ENCODE results near the gene OGA. TPM values are rescaled to one million over a fixed set of nuclear protein-coding genes. Genes with fewer than 3 reads are reported as not detected.

OGA gene
- total RNA-seq, 1 donor from 2014 or later, result 48.4 TPM

DNA sequence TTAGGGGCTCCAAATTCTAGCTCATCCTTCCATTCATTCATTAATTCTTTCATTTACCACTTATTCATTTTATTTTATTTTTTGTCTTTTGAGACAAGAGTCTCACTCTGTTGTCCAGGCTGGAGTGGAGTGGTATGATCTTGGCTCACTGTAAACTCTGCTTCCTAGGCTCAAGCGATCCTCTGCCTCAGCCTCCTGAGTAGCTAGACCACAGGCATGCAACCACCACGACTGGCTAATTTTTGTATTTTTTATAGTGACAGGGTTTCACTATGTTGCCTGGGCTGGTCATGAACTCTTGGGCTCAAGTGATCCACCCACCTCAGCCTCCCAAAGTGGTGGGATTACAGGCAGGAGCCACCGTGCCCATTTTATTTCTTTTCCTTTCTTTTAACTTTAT lies 74.0 kb downstream of the OGA start:
- TF ChIP-seq, protein P1, sequence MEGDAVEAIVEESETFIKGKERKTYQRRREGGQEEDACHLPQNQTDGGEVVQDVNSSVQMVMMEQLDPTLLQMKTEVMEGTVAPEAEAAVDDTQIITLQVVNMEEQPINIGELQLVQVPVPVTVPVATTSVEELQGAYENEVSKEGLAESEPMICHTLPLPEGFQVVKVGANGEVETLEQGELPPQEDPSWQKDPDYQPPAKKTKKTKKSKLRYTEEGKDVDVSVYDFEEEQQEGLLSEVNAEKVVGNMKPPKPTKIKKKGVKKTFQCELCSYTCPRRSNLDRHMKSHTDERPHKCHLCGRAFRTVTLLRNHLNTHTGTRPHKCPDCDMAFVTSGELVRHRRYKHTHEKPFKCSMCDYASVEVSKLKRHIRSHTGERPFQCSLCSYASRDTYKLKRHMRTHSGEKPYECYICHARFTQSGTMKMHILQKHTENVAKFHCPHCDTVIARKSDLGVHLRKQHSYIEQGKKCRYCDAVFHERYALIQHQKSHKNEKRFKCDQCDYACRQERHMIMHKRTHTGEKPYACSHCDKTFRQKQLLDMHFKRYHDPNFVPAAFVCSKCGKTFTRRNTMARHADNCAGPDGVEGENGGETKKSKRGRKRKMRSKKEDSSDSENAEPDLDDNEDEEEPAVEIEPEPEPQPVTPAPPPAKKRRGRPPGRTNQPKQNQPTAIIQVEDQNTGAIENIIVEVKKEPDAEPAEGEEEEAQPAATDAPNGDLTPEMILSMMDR (conservative IDR thresholded peaks at IDR 0.05; ENCODE audit: low read depth, low read length), result no peak
- H3K4me3 ChIP-seq (ENCODE audit: low read depth, low read length), result no peak overlapping the region
- DNase-seq (ENCODE audit: low read depth), result no peak

DNA sequence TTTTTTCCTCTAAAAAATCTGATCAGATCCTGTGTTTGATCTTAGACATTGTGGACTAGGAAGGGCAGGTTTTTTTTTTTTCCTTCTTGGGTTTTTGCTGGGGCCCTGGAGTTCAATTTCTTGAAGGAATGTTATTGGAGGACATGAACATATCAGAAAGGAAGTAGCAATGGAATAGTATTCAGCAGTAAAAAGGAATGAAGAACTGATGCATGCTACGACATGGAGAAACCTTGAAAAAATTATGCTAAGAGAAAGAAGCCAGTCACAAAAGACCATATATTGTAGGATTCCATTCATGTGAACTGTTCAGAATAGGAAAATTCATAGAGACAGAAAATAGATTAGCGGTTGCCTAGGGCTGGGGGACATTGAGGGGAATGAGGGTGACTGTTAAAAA lies 76.3 kb downstream of the OGA start:
- no peak for DNase-seq (ENCODE audit: low read depth)
- TF ChIP-seq, protein P1 (conservative IDR thresholded peaks at IDR 0.05; ENCODE audit: low read depth, low read length), result no peak
- H3K4me3 ChIP-seq (ENCODE audit: low read depth, low read length), result no peak overlapping the region

DNA sequence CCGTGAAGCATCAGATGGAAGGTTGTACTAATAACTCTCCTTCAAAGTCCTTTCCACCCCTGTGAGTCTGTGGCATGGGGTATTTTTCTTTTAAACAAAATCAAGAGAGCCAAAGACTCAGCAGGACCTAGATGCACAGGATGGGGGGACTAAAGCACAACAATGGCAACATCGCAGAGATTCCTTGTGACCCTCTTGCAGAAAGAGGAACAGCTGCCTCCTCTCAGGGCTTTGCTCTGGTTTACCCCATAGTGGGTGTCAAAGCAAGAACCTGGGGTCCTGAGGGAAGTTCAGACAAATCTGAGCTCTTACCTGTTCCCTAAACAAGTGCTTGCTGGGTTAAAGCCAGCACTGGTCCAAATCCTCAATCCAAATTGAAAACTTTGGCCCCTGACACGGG lies 81.6 kb downstream of the OGA start:
- DNase-seq (ENCODE audit: low read depth), result no peak
- TF ChIP-seq, protein P1 (conservative IDR thresholded peaks at IDR 0.05; ENCODE audit: low read depth, low read length), result no peak

More for the DNA sequence above, 81.6 kb downstream of the OGA start:
- no peak overlapping the region for H3K4me3 ChIP-seq (ENCODE audit: low read depth, low read length)

Other genes with a start within 250 kb of the OGA start
- 26.1 and 27.6 TPM in 2 replicates for gene POLL, start 230.2 kb downstream of the OGA start, total RNA-seq
- gene DPCD, start 230.1 kb downstream of the OGA start, total RNA-seq, result 36.2 and 65.6 TPM in 2 replicates
- 15.3 and 16.8 TPM in 2 replicates for gene FBXW4, start 123.3 kb downstream of the OGA start, total RNA-seq
- gene FGF8, start 42.3 kb downstream of the OGA start, total RNA-seq, result not detected in 2 replicates
- 118 and 159 TPM in 2 replicates for gene NPM3, start 35.0 kb downstream of the OGA start, total RNA-seq
- 0.14 and 2.9 TPM in 2 replicates for gene KCNIP2, start 25.4 kb upstream of the OGA start, total RNA-seq
- gene ARMH3, start 237.7 kb upstream of the OGA start, total RNA-seq, result 6.6 and 9.5 TPM in 2 replicates
- 47.6 and 52.6 TPM in 2 replicates for gene HPS6, start 246.9 kb upstream of the OGA start, total RNA-seq

All from epithelial cell of proximal tubule (primary cell).